ENCODE measurements around the gene LYZL6.
A peak's percentile ranks its signal among the peaks of the same experiment; 100 is the strongest.
"Not testable (repeated sequence)": the region's sequence is repeated elsewhere in the genome, so short reads cannot be mapped to it uniquely, and the experiment has no call there.

The LYZL6 gene

GRCh38 chr17:35907691-35908090, 35.8 kb downstream of the LYZL6 start:
- no peak for DNase-seq (ENCODE audit: low read depth in 3 of 3, low spot score in 1 of 3)

GRCh38 chr17:35906926-35907637, 36.4 kb downstream of the LYZL6 start:
- no peak for DNase-seq (ENCODE audit: low read depth in 3 of 3, low spot score in 1 of 3)

GRCh38 chr17:35906191-35906925, 37.2 kb downstream of the LYZL6 start:
- DNase-seq (ENCODE audit: low read depth in 3 of 3, low spot score in 1 of 3) = no peak

- no peak for DNase-seq (ENCODE audit: low read depth in 3 of 3, low spot score in 1 of 3)
These were observed 40.1 kb downstream of the LYZL6 start for GRCh38 chr17:35903451-35903850.

- DNase-seq (ENCODE audit: low read depth in 3 of 3, low spot score in 1 of 3) = no peak
These were observed 41.8 kb downstream of the LYZL6 start for GRCh38 chr17:35901631-35902175.

- DNase-seq (ENCODE audit: low read depth in 3 of 3, low spot score in 1 of 3) = no peak
These were observed 42.6 kb downstream of the LYZL6 start for GRCh38 chr17:35900708-35901480.

GRCh38 chr17:35900280-35900679, 43.2 kb downstream of the LYZL6 start:
- no peak for DNase-seq (ENCODE audit: low read depth in 3 of 3, low spot score in 1 of 3)

- DNase-seq (ENCODE audit: low read depth in 3 of 3, low spot score in 1 of 3) = no peak
These were observed 45.0 kb downstream of the LYZL6 start for GRCh38 chr17:35898283-35899070.

- DNase-seq (ENCODE audit: low read depth in 3 of 3, low spot score in 1 of 3) = not testable (repeated sequence)
These were observed 45.7 kb downstream of the LYZL6 start for GRCh38 chr17:35897772-35898171.

- no peak for DNase-seq (ENCODE audit: low read depth in 3 of 3, low spot score in 1 of 3)
These were observed 47.6 kb downstream of the LYZL6 start for GRCh38 chr17:35895636-35896587.

- DNase-seq (ENCODE audit: low read depth in 3 of 3, low spot score in 1 of 3) = no peak
These were observed 49.3 kb downstream of the LYZL6 start for GRCh38 chr17:35894206-35894605.

- DNase-seq (ENCODE audit: low read depth in 3 of 3, low spot score in 1 of 3) = no peak
These were observed 49.8 kb downstream of the LYZL6 start for GRCh38 chr17:35893751-35894150.

- peak in 1 of 3 donors; percentile 21 for DNase-seq (ENCODE audit: low read depth in 3 of 3, low spot score in 1 of 3)
These were observed 51.1 kb downstream of the LYZL6 start for GRCh38 chr17:35892091-35893035.

GRCh38 chr17:35891269-35891668, 52.2 kb downstream of the LYZL6 start:
- DNase-seq (ENCODE audit: low read depth in 3 of 3, low spot score in 1 of 3) = no peak

- no peak for DNase-seq (ENCODE audit: low read depth in 3 of 3, low spot score in 1 of 3)
These were observed 52.7 kb downstream of the LYZL6 start for GRCh38 chr17:35890774-35891155.

- no peak for DNase-seq (ENCODE audit: low read depth in 3 of 3, low spot score in 1 of 3)
These were observed 53.4 kb downstream of the LYZL6 start for GRCh38 chr17:35889818-35890773.

- DNase-seq (ENCODE audit: low read depth in 3 of 3, low spot score in 1 of 3) = no peak
These were observed 54.3 kb downstream of the LYZL6 start for GRCh38 chr17:35889241-35889640.

Data from stimulated activated CD4-positive, alpha-beta T cell treated with anti-CD3 and anti-CD28 coated beads, TNF-alpha, amount 100 ng/mL, for 1 hour (primary cell).